Stimulated activated CD8-positive, alpha-beta memory T cell treated with anti-CD3 and anti-CD28 coated beads, Interleukin-4, amount 100 ng/mL, for 48 hours (primary cell): ENCODE measurements around the gene DCAF5.
A peak's percentile ranks its signal among the peaks of the same experiment; 100 is the strongest.

ENCODE experiments used
- DNase-seq: peaks from one replicate; pipeline ENCODE4 v3.0.0-alpha.2; 2020

The DCAF5 gene

GRCh38 chr14:69142101-69142500 lies 10.8 kb downstream of the DCAF5 start:
- no peak for DNase-seq

- no peak for DNase-seq
These were observed 11.4 kb downstream of the DCAF5 start for GRCh38 chr14:69141550-69141949.

GRCh38 chr14:69139743-69140142 lies 13.2 kb downstream of the DCAF5 start:
- no peak for DNase-seq

DNA sequence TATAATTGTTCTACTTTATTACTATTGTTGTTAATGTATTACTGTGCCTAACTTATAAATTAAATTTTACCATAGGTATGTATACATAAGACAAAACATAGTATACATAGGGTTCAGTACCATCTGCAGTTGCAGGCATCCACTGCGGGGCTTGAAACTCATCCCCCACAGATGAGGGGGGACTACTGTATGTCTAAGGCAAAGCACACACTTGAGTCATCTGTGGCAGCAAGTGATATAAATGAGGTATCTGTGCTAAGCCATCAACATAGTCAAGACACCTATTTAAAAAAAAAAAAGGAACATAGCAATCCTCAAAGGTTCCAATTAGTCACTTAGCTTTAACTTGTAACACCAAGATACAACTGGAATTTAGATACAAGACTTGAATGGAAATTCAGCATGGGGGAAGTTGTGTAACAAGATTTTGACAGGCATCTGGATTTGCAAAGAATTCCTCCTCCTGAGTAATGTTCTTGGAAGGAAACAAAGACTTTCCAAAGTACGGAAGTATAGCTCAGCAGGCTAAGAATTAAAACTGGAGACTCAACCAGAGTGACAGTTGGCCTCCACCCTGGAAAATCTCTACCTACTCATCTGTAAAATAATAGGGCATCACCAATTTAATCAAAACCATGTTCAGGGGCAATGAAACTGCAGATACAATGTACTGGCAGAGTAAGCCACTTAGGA lies 14.9 kb downstream of the DCAF5 start:
- DNase-seq, result no peak

DNA sequence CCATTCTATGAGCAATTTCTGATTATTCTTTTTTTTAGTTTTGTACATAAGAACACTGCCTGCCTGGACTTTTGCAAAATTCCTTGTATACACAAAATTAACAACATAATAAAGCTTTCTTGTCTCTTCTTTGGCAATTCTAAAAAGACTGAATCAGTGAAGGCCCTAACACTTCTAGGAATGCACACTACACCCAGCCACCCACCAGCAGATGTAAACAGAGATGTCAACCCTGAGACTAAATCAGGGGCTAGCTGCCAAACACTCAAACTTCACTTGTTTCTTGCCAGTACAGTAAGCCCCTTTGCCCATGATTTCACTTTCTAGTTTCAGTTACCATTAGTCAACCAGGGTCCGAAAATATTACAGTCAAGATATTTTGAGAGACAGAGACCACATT lies 15.5 kb downstream of the DCAF5 start:
- no peak for DNase-seq

DNA sequence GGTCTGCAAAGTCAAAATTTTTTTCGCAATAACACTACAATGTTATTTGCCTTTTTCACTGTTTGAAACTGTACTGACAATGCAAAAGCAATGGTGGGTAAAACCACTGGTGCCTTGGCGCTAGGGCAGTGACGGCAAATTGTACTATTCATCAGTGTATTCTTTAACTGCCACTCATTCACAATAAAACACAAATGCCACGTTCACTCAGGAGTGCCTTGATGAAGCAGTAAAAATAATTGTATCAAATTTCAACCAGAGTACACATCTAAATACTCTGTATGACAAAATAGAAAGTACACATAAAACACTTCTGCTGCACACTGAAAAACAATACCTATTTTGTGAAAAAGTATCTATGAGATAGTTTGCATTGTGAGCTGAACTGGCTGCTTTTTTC lies 17.8 kb downstream of the DCAF5 start:
- DNase-seq, result no peak

DNA sequence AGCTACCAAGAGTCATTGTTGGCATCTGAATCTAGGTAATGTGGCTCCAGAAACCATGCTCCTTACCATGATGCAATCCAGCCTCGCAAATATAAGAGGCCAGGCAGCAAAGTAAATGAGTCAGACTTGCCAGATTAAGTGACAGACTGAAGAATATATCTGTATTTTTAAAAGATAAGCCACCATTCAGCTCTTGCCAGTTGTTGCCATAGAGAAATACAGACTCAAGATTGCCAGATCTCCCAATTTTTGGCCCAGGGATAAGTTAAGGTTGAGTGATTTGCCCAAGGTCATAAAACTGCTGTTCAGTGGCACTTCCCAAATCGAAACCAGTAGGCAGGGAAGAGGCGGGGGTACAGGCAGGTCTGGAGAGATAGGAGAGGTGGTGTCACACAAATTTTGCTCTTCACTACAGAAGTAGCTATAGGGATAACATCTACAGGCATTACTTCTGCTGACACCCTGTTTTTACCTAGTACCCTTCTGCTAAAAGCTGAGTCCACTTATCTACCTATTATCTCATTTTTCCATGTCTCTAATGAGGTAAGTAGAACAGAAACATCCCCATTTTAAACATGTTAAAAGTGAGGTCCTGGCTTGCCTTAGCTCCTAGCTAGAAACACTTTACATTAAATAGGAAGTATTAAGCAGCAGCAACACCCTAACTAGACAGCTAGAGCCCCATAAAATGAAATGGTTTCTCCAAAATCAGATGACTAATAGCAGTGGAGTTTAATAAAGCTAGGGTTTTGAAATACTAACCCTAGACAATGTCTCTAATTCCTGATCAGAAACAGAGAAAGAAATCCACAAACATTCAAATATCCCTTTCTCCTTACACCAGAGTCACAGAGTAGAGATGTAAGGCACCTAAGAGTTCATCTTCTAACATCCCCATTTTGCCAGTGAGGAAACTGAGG lies 19.5 kb downstream of the DCAF5 start:
- DNase-seq, result no peak

- no peak for DNase-seq
These were observed 20.3 kb downstream of the DCAF5 start for GRCh38 chr14:69132513-69133181.

DNA sequence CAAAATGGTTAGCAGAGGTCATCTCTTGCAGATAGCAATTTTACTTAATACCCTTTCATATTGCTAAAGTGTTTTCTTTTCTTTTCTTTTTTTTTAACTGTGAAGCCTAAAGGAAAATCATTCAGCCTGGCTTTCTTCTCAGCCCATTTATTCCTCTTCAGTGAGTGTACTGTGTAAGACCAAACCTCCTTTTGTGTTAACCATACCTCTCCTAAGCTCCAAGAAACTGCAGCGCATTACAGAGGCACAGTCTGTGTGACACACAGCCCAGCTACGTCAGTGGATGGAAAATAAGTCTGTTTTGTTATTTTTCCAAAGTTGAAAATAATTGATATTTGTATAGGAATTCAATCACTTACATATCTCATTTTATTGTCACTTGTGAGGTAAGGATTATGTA lies 21.7 kb downstream of the DCAF5 start:
- DNase-seq, result no peak

GRCh38 chr14:69129264-69129880 lies 23.5 kb downstream of the DCAF5 start:
- peak; percentile 78 for DNase-seq

GRCh38 chr14:69118305-69118704 lies 34.6 kb downstream of the DCAF5 start:
- no peak for DNase-seq

- DNase-seq, result no peak
These were observed 35.7 kb downstream of the DCAF5 start for GRCh38 chr14:69117020-69117767.

DNA sequence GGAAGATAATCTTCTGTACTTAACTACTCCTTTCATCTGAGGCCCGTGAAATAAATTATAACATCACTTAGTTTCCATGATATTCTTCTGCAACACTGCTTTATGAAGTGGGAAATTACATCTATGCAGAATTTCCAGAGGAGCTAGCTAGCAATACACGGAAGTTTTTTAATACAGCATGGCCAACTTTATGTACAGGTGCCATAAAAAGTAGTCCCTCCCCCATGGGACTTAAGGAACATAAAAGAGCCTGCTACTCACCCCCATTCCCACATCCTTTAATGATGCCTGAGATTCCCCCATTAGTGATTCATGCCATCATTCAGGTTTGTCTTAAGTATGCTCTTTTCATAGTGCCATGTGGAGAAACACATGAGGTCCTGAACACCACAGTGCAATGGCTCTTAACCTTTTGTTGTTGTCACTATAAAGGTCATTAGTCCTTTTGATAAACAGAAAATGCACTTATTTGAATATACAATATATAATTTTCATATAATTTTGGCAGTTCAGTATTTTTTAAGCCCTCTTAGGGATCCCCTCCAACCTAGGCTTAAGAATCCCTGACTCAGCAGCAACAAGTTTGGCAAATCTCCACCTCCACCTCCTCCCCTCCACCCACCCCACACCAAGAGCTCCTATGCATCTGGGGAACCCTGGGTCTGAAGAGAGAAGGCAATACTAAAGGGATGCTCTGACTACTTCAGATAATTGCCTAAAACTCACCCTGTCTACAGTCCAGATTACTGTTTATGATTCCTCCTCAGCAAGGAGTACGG lies 37.3 kb downstream of the DCAF5 start:
- no peak for DNase-seq

DNA sequence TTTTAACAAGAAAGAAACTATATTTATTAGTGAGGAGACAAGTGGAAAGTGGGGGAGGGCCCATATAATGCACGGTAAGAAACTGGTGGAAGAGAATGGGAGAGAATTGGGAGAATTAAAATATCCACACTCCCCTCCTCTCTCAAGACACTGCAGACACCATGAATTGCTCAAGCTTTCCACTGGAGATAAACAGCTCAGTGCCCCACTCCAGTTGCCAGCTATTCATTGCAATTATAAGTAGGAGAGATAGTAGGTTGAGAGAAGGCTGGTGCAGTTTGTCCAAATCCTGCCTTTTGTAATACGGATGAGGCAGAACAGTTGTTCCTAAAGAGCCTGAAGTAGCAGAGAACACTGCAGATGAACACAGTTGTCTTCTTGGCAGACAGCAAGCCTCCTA lies 38.2 kb downstream of the DCAF5 start:
- DNase-seq, result no peak

DNA sequence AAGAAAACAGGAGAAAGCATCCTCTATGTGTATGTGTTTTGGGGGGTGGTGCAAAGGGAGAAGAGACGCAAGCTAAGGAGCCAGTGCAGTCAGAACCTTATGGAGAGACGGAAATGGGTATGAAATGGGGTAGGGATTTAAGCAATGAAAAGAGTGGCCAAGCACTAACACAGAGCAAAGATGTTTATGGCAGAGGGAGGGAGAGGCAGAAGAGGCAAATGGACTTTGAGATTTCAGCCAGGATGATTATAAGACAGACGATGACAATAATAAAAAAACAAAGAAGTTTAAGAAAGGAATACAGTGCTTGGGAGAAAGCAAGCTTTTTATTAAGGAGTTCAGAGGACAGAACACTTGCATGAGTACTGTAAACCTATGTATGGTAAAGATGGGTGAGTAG lies 44.6 kb downstream of the DCAF5 start:
- DNase-seq, result no peak

DNA sequence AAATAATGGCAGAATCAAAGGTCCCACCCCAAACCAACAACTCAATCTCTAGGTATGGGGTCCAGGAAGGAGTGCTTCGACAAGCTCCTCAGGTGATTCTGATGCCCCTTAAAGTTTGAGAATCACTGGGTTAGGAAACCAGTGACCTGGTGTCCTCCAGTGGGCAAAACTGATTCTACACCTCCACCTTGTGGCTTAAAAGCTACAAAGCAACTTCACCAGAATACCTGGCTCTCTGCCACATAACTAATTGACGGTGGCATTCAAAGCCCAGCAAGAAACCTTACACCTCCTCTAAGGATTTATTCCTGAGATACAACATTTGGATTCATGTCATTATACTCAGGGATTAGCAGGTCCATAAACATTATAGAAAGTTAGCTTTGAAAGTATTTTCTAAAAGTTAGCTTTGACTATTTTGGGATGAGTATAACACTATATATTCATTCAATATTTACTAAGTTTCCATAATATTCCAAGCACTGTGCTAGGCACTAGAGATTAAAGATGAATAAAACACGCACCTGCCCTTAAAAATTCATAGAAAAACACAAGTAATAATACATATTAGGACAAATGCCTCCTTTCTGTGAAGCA lies 45.4 kb downstream of the DCAF5 start:
- no peak for DNase-seq

- DNase-seq, result no peak
These were observed 46.5 kb downstream of the DCAF5 start for GRCh38 chr14:69106451-69106850.

GRCh38 chr14:69105326-69105725 lies 47.6 kb downstream of the DCAF5 start:
- no peak for DNase-seq

GRCh38 chr14:69101331-69101826 lies 51.5 kb downstream of the DCAF5 start:
- no peak for DNase-seq

- DNase-seq, result no peak
These were observed 54.9 kb downstream of the DCAF5 start for GRCh38 chr14:69097974-69098373.
